ENCODE data around the gene RALGAPA2.

- TF ChIP-seq CTCF (IDR thresholded peaks at IDR 0.05) (no peak), POLR2A (IDR thresholded peaks at IDR 0.05) (no peak)
These were observed 319.0 kb downstream of the RALGAPA2 start for GRCh38 chr20:20393207-20394120.

Data from ovary (tissue), 3 donors.